GM20431 (cell line): ENCODE measurements around the gene TAF1.
"Not testable (repeated sequence)": the region's sequence is repeated elsewhere in the genome, so short reads cannot be mapped to it uniquely, and the experiment has no call there.

Source experiments
- in situ Hi-C: fragments of 300-500 bp; cut with MseI, MboI; formaldehyde crosslinking; loops from one replicate; pipeline ENCODE4 v1.15.0; 2020; ENCODE audit warnings: low sequenced_read_pairs; ENCODE audit not compliant: unreplicated experiment

The TAF1 gene

DNA sequence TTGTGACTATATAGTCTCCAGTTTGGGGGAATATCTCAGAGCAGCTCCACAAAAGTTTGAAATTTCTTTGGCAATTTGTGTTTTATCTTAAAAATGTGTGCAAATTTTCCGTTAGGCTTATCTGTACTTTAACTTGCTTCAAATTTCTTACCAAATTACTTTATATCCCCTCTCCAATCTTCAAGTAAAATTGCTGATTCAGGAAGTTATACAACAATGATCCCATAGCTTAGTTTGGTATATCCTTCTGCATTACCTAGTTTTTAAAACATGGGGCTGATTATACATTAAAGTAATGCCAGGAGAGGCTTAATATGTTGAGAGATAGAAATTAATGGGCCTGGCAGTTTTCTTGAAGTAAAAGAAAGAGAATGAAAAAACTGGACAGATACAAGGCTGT, 66.6 kb downstream of the TAF1 start:
- in situ Hi-C loops = no loop called here

DNA sequence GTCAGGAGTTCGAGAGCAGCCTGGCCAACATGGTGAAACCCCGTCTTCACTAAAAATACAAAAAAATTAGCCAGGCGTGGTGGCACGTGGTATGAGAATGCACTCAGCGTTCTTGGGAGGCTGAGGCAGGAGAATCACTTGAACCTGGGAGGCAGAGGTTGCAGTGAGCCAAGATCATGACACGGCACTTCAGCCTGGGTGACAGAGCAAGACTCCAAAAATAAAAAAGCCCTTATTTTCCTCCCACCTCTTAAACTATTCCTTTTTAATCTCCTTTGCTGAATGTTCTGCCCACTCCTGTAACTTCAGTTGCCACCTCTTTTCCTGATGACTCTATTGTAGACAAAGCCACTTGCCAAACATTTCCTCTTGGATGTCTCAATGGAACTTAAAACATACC, 72.6 kb downstream of the TAF1 start:
- in situ Hi-C loops = no loop called here

DNA sequence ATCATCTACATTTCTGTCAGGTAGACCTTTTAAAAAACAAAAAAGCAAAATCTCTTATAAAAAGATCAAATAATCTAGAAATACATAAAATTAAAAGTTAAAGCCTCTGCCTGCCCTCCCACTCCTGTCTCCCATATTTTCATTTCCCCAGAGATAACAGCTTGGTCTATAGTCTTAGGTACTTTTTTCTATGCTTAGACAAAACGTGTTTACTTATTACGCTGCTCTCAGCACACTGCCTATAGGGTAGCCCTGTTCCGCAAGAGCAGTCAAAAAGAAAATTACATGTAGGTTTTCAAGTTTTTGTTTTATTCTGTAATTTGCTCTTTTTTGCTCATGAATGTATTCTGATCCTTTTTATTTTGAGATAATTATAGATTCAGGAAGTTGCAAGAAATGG, 73.3 kb downstream of the TAF1 start:
- in situ Hi-C loops = no loop called here

DNA sequence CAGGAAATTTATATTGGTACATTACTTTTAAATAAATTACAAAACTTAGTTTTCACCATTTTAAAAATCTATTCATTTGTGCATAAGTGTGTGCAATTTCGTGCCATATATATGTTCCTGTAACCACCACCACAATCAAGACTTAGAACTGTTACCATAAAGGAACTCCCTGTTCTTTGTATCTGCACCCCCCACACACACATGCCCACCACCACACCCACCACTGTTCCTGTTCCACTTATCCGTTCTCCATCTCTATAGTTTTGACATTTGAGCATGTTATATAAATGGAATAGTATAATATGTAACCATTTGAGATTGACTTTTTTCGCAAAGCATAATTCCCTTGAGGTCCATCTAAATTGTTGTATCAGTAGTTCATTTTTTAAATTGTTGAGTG, 73.7 kb downstream of the TAF1 start:
- in situ Hi-C loops = no loop called here

DNA sequence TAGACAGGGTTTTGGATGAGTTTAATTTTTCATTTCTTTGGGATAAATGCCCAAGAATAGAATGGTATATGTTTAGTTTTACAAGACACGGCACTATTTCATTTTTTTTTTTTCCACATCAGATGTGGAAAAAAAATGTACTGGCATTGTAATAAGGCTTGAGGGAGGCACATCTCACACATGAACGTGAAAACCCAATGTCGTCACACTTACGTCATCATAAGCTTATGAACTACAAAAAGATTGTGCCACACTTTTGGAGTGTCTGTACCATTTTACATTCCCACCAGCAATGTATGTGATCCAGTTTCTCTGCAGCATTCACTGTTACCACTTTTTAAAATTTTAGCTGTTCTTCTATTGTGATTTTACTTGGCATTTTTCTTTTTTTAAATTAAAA, 74.2 kb downstream of the TAF1 start:
- in situ Hi-C loops = no loop called here

DNA sequence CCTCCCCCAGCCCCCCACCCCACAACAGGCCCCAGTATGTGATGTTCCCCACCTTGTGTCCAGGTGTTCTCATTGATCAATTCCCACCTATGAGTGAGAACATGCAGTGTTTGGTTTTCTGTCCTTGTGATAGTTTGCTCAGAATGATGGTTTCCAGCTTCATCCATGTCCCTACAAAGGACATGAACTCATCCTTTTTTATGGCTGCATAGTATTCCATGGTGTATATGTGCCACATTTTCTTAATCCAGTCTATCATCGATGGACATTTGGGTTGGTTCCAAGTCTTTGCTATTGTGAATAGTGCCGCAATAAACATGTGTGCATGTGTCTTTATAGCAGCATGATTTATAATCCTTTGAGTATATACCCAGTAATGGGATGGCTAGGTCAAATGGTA, 75.7 kb downstream of the TAF1 start:
- in situ Hi-C loops = not testable (repeated sequence)

DNA sequence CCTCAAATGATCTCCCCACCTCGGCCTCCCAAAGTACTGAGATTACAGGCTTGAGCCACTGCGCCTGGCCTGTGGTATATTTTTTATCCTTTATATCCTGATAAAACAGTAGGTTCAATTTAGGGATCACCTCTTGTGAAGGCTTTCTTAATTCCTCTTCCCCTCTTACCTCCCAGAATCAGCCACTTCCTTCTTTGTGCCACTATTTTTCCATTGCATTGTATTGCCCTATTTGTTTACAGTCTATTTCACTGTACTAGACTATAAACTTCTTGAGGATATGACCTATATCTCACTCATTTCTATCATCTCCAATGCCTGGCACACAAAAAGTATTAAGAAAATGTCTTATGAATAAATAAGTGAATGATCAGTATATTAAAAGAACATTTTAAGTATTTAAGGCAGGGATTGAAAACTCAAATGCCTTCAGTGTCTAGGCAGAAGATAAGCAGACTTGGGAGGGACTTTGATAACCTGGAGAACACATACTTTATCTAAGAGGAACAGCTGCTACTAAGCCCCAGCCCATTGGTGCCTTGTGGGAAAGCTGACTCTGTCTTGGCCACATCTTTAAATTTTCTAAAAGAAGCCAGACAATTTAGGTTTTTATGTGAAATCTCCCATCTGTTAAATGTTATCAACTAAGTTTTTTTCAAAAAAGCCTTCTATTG, 84.4 kb downstream of the TAF1 start:
- in situ Hi-C loops = no loop called here

DNA sequence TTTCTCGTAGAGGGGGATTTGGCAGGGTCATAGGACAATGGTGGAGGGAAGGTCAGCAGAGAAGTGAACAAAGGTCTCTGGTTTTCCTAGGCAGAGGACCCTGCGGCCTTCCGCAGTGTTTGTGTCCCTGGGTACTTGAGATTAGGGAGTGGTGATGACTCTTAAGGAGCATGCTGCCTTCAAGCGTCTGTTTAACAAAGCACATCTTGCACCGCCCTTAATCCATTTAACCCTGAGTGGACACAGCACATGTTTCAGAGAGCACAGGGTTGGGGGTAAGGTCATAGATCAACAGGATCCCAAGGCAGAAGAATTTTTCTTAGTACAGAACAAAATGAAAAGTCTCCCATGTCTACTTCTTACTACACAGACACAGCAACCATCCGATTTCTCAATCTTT, 85.4 kb downstream of the TAF1 start:
- in situ Hi-C loops = not testable (repeated sequence)

DNA sequence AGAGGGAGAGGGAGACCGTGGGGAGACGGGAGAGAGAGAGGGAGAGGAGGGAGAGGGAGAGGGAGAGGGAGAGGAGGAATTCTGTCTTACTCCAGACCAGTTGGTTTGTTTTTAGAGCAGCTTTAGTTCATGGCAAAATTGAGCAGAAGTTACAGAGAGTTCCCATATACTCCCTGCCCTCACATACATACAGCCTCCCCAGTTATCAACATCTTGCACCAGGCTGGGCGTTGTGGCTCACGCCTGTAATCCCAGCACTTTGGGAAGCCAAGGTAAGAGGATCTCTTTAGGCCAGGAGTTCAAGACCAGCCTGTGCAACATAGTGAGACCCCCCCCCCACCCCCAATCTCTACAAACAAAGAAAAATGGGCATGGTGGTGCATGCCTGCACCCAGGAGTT, 86.9 kb downstream of the TAF1 start:
- in situ Hi-C loops = no loop called here

DNA sequence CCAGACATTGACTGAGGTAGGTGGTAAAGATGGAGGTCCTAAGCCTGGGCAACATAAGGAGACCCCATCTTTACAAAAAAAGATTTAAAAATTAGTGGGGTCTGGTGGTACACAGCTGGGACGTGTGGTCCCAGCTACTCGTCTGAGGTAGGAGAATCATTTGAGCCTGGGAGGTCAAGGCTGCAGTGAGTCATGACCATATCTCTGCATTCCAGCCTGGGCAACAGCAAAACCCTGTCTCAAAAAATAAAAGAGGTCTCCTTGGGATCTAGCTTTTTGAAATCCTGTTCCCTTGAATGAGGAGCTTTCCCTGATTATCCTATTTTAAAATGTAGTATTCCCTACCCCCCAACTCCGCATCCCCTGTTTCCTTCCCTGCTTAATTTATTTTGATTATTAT, 88.1 kb downstream of the TAF1 start:
- in situ Hi-C loops = no loop called here

DNA sequence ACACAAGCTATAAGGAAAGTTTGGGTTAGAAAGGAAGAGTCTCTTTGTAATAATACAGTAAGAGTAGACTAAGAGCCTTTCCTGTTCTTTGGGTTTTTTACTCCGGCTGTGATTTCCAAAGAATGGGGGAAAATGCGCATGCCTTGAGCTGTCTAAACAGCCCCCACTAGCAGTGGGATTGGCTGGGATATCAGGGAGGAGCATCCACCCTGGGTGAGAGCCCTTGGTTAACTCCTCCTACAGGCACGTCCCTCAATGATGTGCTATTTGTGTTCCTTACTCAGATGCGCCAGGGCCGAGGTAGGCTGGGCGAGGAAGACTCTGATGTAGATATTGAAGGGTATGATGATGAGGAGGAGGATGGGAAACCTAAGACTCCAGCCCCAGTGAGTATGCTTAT, 92.7 kb downstream of the TAF1 start:
- in situ Hi-C loops = no loop called here

DNA sequence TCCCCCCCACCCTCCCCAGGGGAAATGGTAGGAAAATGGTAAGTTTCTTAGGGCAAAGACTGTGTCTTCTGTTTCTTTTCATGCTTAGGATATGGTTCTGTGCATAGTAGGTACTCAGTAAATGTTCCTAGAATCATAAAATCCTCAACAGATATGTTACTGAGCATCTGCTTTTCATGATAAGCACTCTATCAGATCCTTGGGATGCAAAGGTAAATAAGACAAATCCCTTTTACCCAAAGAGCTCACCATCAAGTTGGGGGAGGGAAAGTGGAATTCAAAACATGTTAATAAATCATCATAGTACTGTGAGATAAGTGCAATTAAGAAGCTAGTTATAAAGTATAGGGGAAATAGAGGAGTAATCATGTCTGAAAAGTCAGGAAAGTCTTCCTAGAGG, 98.8 kb downstream of the TAF1 start:
- in situ Hi-C loops = no loop called here

DNA sequence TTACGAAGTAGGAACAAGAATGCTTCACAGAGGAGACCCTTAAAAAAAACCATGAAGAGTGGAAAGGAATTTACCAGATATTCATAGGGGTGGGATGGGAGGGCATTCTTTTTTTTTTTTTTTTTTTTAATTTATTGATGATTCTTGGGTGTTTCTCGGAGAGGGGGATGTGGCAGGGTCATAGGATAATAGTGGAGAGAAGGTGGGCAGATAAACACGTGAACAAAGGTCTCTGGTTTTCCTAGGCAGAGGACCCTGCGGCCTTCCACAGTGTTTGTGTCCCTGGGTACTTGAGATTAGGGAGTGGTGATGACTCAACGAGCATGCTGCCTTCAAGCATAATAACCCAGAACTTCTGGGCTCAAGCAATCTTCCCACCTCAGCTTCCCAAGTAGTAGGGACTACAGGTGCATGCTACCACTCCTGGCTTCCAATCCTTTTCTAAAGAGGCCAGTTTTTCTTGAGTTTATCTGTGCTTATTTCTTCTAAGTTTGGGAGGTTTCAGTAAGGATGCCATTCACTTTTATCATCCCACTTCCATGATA, 100.9 kb downstream of the TAF1 start:
- in situ Hi-C loops = no loop called here

DNA sequence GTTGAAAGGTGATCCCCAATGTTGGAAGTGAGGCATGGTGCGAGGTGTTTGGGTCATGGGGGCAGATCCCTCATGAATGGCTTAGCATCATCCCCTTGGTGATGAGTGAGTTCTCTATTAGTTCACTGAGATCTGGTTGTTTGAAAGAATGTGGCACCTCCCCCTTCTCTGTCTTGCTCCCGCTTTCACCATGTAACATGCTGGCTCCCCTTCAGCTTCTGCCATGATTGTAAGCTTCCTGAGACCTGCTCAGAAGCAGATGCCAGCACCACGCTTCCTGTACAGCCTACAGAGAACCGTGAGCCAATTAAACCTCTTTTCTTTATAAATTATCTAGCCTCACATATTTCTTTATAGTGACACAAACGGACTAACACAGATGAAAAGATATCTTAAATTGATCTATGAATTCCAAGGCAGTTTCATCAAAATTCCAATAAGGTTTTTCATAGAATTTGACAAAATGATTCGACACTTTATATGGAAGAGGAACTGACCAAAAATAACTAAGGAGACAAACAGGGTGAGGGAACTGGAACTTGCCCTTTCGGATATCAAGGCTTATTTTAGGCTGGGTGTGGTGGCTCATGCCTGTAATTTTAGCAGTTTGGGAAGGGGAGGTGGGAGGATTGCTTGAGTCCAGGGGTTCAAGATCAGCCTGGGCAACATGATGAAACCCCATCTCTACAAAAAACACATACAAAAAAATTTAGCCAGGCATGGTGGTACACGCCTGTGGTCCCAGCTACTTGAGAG, 109.8 kb downstream of the TAF1 start:
- in situ Hi-C loops = no loop called here

DNA sequence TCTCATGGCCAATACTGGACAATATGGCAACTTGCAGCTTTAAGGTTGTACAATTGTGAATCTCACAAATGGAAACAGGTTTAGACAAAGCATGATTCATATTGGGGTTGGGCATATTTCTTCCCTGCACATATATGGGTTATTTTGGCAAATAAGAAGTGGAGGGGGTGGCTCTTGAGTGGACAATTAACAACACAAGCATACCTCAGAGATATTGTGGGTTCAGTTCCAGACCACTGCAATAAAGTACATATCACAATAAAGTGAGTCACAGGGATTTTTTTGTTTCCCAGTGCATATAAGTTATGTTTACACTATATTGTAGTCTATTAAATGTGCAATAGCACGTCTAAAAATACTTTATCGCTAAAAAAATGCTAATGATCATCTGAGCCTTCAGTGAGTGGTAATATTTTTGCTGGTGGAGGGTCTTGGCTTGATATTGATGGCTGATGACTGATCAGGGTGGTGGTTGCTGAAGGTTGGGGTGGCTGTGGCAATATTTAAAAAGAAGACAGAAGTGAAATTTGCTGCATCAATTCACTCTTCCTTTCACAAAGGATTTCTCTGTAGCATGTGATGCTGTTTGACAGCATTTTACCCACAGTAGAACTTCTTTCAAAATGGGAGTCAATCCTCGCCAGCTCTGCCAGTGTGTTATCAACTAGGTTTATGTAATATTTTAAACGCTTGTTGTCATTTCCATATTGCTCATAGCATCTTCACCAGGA, 116.2 kb downstream of the TAF1 start:
- in situ Hi-C loops = no loop called here

DNA sequence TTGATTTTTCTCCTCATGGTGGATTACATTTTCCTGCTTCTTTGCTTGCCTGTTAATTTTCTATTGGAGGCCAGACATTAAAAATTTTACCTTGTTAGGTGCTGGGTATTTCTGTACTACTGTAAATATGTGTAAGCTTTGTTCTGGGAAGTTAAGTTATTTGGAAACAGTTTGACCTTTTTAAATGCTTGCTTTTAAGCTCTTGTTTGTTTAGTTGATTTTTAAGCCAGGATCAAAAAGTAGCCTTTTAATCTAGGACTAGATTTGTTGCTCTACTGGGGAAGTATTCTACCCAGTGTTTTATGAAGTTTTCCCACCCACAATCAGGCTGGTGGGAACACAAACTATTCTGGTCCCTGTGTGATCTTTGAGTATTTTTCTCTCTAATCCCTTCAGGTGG, 121.7 kb downstream of the TAF1 start:
- in situ Hi-C loops = no loop called here

DNA sequence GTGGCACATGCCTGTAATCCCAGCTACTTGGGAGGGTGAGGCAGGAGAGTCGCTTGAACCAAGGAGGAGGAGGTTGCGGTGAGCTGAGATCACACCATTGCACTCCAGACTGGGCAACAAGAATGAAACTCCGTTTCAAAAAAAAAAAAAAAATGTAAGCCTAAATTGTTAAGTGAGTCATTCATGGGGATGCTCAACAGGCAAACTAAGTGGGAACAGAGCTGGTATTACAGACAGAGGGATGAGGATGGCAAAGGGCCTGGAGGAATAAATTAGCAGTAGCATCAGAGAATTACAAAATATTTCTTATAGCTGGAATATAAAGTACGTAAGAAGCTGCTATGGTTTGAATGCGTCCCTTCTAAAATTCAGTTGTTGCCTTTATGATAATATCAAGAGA, 123.4 kb downstream of the TAF1 start:
- in situ Hi-C loops = no loop called here

DNA sequence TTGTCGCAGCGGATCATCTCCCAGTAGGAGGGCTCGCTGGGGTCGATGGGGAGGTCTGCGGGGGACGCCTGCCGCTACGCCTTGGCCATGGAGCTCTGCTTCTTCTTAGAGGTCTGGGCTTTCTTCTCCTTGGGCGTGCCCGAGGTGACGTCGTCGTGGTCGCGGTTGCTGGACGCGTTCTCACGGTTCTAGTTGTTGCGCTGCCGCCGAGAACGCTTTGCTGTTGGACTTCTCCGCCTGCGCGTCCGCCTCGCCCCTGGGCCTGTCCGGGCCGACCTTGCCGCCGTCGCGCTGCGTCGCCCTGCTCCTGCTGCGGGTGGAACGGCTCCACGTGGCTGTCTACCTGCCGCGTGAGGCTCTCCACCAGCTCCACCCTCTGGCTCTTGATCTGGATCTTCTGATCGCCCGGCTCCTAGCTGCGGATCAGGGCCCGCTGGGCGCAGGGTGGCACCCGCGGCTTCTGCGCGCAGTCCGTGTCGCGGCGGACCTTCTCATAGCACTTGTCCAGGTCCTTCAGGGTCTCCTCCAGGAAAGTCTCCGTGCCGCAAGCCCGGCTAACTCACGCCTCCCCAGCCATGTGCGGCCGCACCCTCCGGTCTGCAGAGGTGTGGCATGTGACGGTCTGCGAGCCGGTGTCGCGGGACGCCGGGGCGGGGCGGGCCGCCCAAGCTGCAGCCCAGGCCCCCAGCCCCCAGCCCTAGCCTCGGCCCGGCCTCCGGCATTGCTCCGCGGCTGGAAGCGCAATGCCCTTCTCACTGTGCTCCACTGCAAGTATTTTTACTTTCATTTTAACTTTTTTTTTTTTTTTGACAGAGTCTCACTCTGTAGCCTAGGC, 126.3 kb downstream of the TAF1 start:
- in situ Hi-C loops = no loop called here

DNA sequence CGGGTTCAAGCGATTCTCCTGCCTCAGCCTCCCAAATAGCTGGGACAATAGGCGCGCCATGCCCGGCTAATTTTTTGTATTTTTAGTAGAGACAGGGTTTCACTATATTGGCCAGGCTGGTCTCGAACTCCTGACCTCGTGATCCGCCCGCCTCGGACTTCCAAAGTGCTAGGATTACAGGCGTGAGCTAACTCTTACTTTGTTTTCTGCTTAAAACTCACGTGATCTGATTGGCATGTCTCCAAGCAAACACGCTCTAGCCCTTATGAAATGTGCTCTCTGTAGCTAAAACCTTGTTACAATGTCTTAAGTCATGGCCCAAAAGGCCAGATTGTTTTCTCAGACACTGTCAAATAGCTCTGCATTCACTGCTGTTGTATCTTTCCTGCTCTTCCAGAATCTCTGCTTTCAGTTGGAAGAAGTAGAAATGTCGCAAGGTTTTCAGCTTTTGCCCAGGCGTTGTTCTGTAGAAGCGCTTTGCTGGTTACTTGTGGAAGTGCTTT, 127.0 kb downstream of the TAF1 start:
- in situ Hi-C loops = no loop called here

DNA sequence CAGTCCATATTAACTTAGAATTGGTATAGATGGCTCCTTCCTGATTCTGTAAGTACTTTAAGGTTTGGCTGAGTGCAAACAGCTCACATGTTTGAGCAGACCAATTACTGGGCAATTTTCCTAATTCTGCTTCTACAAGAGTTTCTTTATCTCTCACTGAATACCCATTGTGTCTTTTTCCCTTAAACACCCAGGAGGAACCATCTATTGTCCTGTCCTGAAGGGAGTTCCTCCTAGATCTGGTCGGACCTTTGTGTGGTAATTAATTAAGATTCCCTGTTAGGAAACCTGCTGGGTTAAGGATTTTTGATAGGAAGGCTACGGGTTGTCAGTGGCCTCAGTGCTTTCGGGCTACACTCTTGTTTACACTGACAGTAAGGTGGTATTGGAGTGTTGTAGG, 129.8 kb downstream of the TAF1 start:
- in situ Hi-C loops = not testable (repeated sequence)
